HCT116 (cell line): ENCODE measurements around the gene C19orf85. TPM values are rescaled to one million over a fixed set of nuclear protein-coding genes. Genes with fewer than 3 reads are reported as not detected.

ENCODE experiments used
- ATAC-seq: fragments of 200-7000 bp; cut with Tn5 transposase; 2 replicates; pipeline ENCODE4 v1.9.1; 2020; ENCODE audit warnings: mild to moderate bottlenecking, moderate library complexity
- BruUV-seq: library from RNA; stranded (reverse); fragments of 400-500 nt; replicated peaks from 2 replicates; lab custom pipeline; 2021; lab: Mats Ljungman, UMichigan
- CTCF ChIA-PET: fragments of 300-600 bp; sonication (Branson Sonifier 250); formaldehyde crosslinking; loops from one replicate; lab custom pipeline; 2021; ENCODE audit warnings: antibody characterized with exemption; lab: Charles Lee
- POLR2A ChIA-PET: fragments of 300-600, 350-600 bp; sonication (Branson Sonifier 250); formaldehyde crosslinking; loops from one replicate; lab custom pipeline; 2021; ENCODE audit warnings: antibody characterized with exemption; lab: Charles Lee
- RAD21 ChIA-PET, 2 experiments: fragments of 300-600 bp; sonication (Branson Sonifier 250); formaldehyde crosslinking; loops; one replicate each; lab custom pipeline; 2023; ENCODE audit warnings: low total read pairs in 2 of 2; ENCODE audit not compliant: uncharacterized antibody in 2 of 2, unreplicated experiment in 2 of 2, low non-redundant PET in 1 of 2; lab: Charles Lee
- DNase-seq: peaks from one replicate; pipeline ENCODE4 v3.0.0-alpha.2; 2010; ENCODE audit warnings: low read depth, low spot score
- H2AFZ ChIP-seq: fragments of 200-600 bp; shearing (Covaris generic), sonication (generic); 2 replicates; pipeline ENCODE4 v1.6.1; 2017; ENCODE audit warnings: low read depth, mixed run types, mixed read lengths, antibody characterized with exemption, low read length; ENCODE audit not compliant: poor library complexity, severe bottlenecking
- H3K27ac ChIP-seq: 2 replicates; pipeline ENCODE4 v1.5.1; 2012; ENCODE audit warnings: low read depth, low read length
- H3K27me3 ChIP-seq: fragments of 200-600 bp; sonication (generic); 2 replicates; pipeline ENCODE4 v1.6.1; 2016; ENCODE audit warnings: mixed run types, low read length, mixed read lengths; ENCODE audit not compliant: insufficient read depth
- H3K36me3 ChIP-seq, 2 experiments: fragments of 200-500 bp in 1 of 2; fragments of 200-600 bp in 1 of 2; sonication (Bioruptor generic) in 1 of 2; sonication (generic) in 1 of 2; 2 replicates each; pipeline versions ENCODE4 v1.5.1 to v1.6.1; 2014 to 2016; ENCODE audit warnings: low read length in 2 of 2, inconsistent platforms in 1 of 2, mixed read lengths in 1 of 2, mixed run types in 1 of 2; ENCODE audit not compliant: insufficient read depth in 2 of 2, control insufficient read depth in 1 of 2
- H3K4me1 ChIP-seq, 2 experiments: fragments of 200-600 bp in 1 of 2; sonication (generic) in 1 of 2; 2 replicates each; pipeline versions ENCODE4 v1.5.1 to v1.6.1; 2012 to 2017; ENCODE audit warnings: low read length in 2 of 2, inconsistent platforms in 1 of 2, mild to moderate bottlenecking in 1 of 2, mixed read lengths in 1 of 2, mixed run types in 1 of 2, moderate library complexity in 1 of 2; ENCODE audit not compliant: insufficient read depth in 2 of 2, control insufficient read depth in 1 of 2
- H3K4me2 ChIP-seq: fragments of 200-600 bp; sonication (generic); 2 replicates; pipeline ENCODE4 v1.6.1; 2017; ENCODE audit warnings: mixed run types, low read length, mixed read lengths
- H3K4me3 ChIP-seq, 2 experiments: fragments of 200-600 bp in 1 of 2; sonication (generic) in 1 of 2; replicated peaks in 1 of 2; 2 replicates each; pipeline ENCODE4 v1.5.1; 2011 to 2016; ENCODE audit warnings: low read length in 2 of 2, control low read depth in 1 of 2, low read depth in 1 of 2, mild to moderate bottlenecking in 1 of 2, mixed read lengths in 1 of 2, mixed run types in 1 of 2
- H3K79me2 ChIP-seq: fragments of 200-600 bp; sonication (generic); 2 replicates; pipeline ENCODE4 v1.6.1; 2017; ENCODE audit warnings: mild to moderate bottlenecking, mixed run types, low read length, moderate library complexity, mixed read lengths; ENCODE audit not compliant: insufficient read depth
- H3K9ac ChIP-seq: fragments of 200-600 bp; sonication (generic); 2 replicates; pipeline ENCODE4 v1.6.1; 2016; ENCODE audit warnings: low read length, mixed read lengths
- H3K9me2 ChIP-seq: fragments of 200-600 bp; sonication (generic), shearing (Covaris generic); 2 replicates; pipeline ENCODE4 v1.6.1; 2017; ENCODE audit warnings: mixed run types, mild to moderate bottlenecking, moderate library complexity; ENCODE audit not compliant: insufficient read depth
- H3K9me3 ChIP-seq, 2 experiments: fragments of 200-500 bp in 1 of 2; fragments of 200-600 bp in 1 of 2; sonication (Bioruptor generic) in 1 of 2; sonication (generic) in 1 of 2; 2 replicates each; pipeline ENCODE4 v1.6.1; 2014 to 2017; ENCODE audit warnings: low read length in 2 of 2, mixed read lengths in 2 of 2, inconsistent platforms in 1 of 2, low read depth in 1 of 2, mild to moderate bottlenecking in 1 of 2, mixed run types in 1 of 2, moderate library complexity in 1 of 2; ENCODE audit not compliant: control insufficient read depth in 1 of 2, insufficient read depth in 1 of 2
- H4K20me1 ChIP-seq: fragments of 200-600 bp; sonication (generic), shearing (Covaris generic); 2 replicates; pipeline ENCODE4 v1.6.1; 2017; ENCODE audit warnings: mixed run types, mild to moderate bottlenecking, moderate library complexity; ENCODE audit not compliant: insufficient read depth
- ATF3 ChIP-seq: IDR thresholded peaks from 2 replicates; pipeline ENCODE4 v1.6.1; 2012
- CBX3 ChIP-seq: IDR thresholded peaks from 2 replicates; pipeline ENCODE4 v1.6.1; 2012; ENCODE audit warnings: low read depth
- CEBPB ChIP-seq: IDR thresholded peaks from 2 replicates; pipeline ENCODE4 v1.6.1; 2012; ENCODE audit warnings: low read depth
- CTCF ChIP-seq, 3 experiments: fragments of 200-600 bp in 1 of 3; sonication (generic) in 1 of 3; IDR thresholded peaks in 2 of 3; conservative IDR thresholded peaks in 1 of 3; 2 replicates each; pipeline ENCODE4 v1.5.1; 2012 to 2017; ENCODE audit warnings: low read depth in 2 of 3, low read length in 2 of 3, antibody characterized with exemption in 1 of 3, borderline replicate concordance in 1 of 3, control low read depth in 1 of 3, mild to moderate bottlenecking in 1 of 3, mixed read lengths in 1 of 3, mixed run types in 1 of 3, moderate library complexity in 1 of 3; ENCODE audit not compliant: insufficient read depth in 1 of 3
- ELF1 ChIP-seq: IDR thresholded peaks from 2 replicates; pipeline ENCODE4 v1.6.1; 2012; ENCODE audit warnings: low read depth, borderline replicate concordance
- EZH2phosphoT487 ChIP-seq: fragments of 200-600 bp; IDR thresholded peaks from 2 replicates; pipeline ENCODE4 v1.6.1; 2018; ENCODE audit warnings: antibody characterized with exemption, borderline replicate concordance
- FOSL1 ChIP-seq: IDR thresholded peaks from 2 replicates; pipeline ENCODE4 v1.6.1; 2012; ENCODE audit warnings: low read depth
- JUND ChIP-seq: IDR thresholded peaks from 2 replicates; pipeline ENCODE4 v1.6.1; 2012
- MAX ChIP-seq: IDR thresholded peaks from 2 replicates; pipeline ENCODE4 v1.6.1; 2012
- POLR2AphosphoS5 ChIP-seq: IDR thresholded peaks from 2 replicates; pipeline ENCODE4 v1.6.1; 2011; ENCODE audit warnings: mild to moderate bottlenecking, low read depth, low read length, moderate library complexity
- RAD21 ChIP-seq: IDR thresholded peaks from 2 replicates; pipeline ENCODE4 v1.6.1; 2012; ENCODE audit warnings: low read depth, mild to moderate bottlenecking
- REST ChIP-seq: IDR thresholded peaks from 2 replicates; pipeline ENCODE4 v1.6.1; 2012; ENCODE audit warnings: low read depth
- SIN3A ChIP-seq: IDR thresholded peaks from 2 replicates; pipeline ENCODE4 v1.6.1; 2012; ENCODE audit warnings: low read depth
- SP1 ChIP-seq: IDR thresholded peaks from 2 replicates; pipeline ENCODE4 v1.6.1; 2012; ENCODE audit warnings: low read depth
- SRF ChIP-seq: IDR thresholded peaks from 2 replicates; pipeline ENCODE4 v1.6.1; 2012; ENCODE audit warnings: low read depth
- TCF7L2 ChIP-seq: IDR thresholded peaks from 2 replicates; pipeline ENCODE4 v1.7.0; 2011; ENCODE audit warnings: borderline replicate concordance, inconsistent platforms; ENCODE audit not compliant: insufficient read depth, insufficient read length; ENCODE audit errors: extremely low read depth
- YY1 ChIP-seq: IDR thresholded peaks from 2 replicates; pipeline ENCODE4 v1.6.1; 2011; ENCODE audit warnings: low read length, low read depth, moderate library complexity, mild to moderate bottlenecking; ENCODE audit not compliant: insufficient replicate concordance; ENCODE audit errors: extremely low read depth
- ZBTB33 ChIP-seq: IDR thresholded peaks from 2 replicates; pipeline ENCODE4 v1.6.1; 2011; ENCODE audit warnings: mild to moderate bottlenecking, low read length, moderate library complexity; ENCODE audit not compliant: insufficient replicate concordance; ENCODE audit errors: extremely low read depth
- ZFX ChIP-seq: fragments of 450-650 bp; IDR thresholded peaks from 2 replicates; pipeline ENCODE4 v1.6.1; 2017
- ZNF274 ChIP-seq: fragments of 200-500 bp; sonication (Bioruptor generic); IDR thresholded peaks from 2 replicates; pipeline ENCODE4 v1.6.1; 2014; ENCODE audit warnings: mild to moderate bottlenecking, low read depth, low read length, inconsistent platforms
- intact Hi-C: fragments of 100-400 bp; cut with micrococcal nuclease; formaldehyde crosslinking; loops from 2 replicates; pipeline ENCODE4 v1.10.0; 2022
- total RNA-seq: library from RNA; stranded (reverse); gene quantifications from one replicate; pipeline ENCODE4 v1.2.1, GENCODE V29; 2021; ENCODE audit not compliant: unreplicated experiment

Gene C19orf85
- total RNA-seq, 1 experiment from 2014 or later, result 0.34 TPM

- Histone ChIP-seq H3K4me3 (no peak overlapping the region), H4K20me1 (no peaks in the 10 kb centered on the region), H3K4me2 (no peak overlapping the region), H3K27ac (no peak overlapping the region), H3K9me3 (no peaks in the 10 kb centered on the region), H3K9me2 (no peaks in the 10 kb centered on the region), H3K36me3 (no peaks in the 10 kb centered on the region), H3K9ac (no peak overlapping the region), H3K4me1 (peaks cover 0 to 17% of the 10 kb centered on the region in 2 experiments; a peak in 2 of 4 replicates), H3K27me3 (no peaks in the 10 kb centered on the region), H2AFZ (no peak overlapping the region), H3K79me2 (no peaks in the 10 kb centered on the region)
- DNase-seq, result no peak
- ChIA-PET CTCF (no interaction called here), RAD21 (no interaction called here), POLR2A (interaction anchor here (1.2 kb wide), 1 partner anchor 8 kb away, joined by 4 read pairs; the partner anchor contains the start of gene NAT14)
- intact Hi-C loops, result no loop called here
- no peak for ATAC-seq
- TF ChIP-seq EZH2phosphoT487, result no peak
- TF ChIP-seq ATF3, result no peak
- TF ChIP-seq REST, result no peak
- no peak for TF ChIP-seq CBX3
- TF ChIP-seq ZFX, result no peak
- no peak for TF ChIP-seq ZNF274
- no peak for TF ChIP-seq CEBPB
- TF ChIP-seq FOSL1, result no peak
- no peak for TF ChIP-seq YY1
- no peak for TF ChIP-seq ZBTB33
- TF ChIP-seq ELF1, result no peak
- TF ChIP-seq SRF, result no peak
- TF ChIP-seq CTCF (IDR thresholded peaks at IDR 0.05 in 2 of 3, conservative IDR thresholded peaks at IDR 0.05 in 1 of 3; ENCODE audit: borderline replicate concordance in 1 of 3, insufficient read depth in 1 of 3, low read depth in 2 of 3, low read length in 2 of 3), result no peak
- no peak for TF ChIP-seq SP1
- TF ChIP-seq RAD21, result no peak
- TF ChIP-seq POLR2AphosphoS5, result no peak
- TF ChIP-seq SIN3A, result no peak
- no peak for TF ChIP-seq JUND
- TF ChIP-seq TCF7L2, result no peak
- no peak for TF ChIP-seq MAX
- BruUV-seq, result no TSS peak
Observed at GRCh38 chr19:55492362-55492944, 27.9 kb upstream of the C19orf85 start.
